LNCaP clone FGC (cell line): ENCODE measurements around the gene LRRC2.

Experiments used
- DNase-seq: peaks from one replicate; pipeline ENCODE4 v3.0.0-alpha.2; 2011; ENCODE audit warnings: low read depth
- H3K4me3 ChIP-seq: 2 replicates; pipeline ENCODE4 v1.5.1; 2011; ENCODE audit warnings: mild to moderate bottlenecking, low read depth, low read length, control low read depth
- TF ChIP-seq, protein P1 (sequence below): IDR thresholded peaks from 2 replicates; pipeline ENCODE4 v1.5.1; 2012; ENCODE audit warnings: mild to moderate bottlenecking; ENCODE audit not compliant: control insufficient read depth, insufficient read depth; ENCODE audit errors: extremely low read depth

The LRRC2 gene

GRCh38 chr3:46545818-46546630, 20.1 kb downstream of the LRRC2 start:
- DNase-seq, result no peak
- TF ChIP-seq, protein P1, sequence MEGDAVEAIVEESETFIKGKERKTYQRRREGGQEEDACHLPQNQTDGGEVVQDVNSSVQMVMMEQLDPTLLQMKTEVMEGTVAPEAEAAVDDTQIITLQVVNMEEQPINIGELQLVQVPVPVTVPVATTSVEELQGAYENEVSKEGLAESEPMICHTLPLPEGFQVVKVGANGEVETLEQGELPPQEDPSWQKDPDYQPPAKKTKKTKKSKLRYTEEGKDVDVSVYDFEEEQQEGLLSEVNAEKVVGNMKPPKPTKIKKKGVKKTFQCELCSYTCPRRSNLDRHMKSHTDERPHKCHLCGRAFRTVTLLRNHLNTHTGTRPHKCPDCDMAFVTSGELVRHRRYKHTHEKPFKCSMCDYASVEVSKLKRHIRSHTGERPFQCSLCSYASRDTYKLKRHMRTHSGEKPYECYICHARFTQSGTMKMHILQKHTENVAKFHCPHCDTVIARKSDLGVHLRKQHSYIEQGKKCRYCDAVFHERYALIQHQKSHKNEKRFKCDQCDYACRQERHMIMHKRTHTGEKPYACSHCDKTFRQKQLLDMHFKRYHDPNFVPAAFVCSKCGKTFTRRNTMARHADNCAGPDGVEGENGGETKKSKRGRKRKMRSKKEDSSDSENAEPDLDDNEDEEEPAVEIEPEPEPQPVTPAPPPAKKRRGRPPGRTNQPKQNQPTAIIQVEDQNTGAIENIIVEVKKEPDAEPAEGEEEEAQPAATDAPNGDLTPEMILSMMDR, result no peak
- H3K4me3 ChIP-seq, result no peak overlapping the region

DNA sequence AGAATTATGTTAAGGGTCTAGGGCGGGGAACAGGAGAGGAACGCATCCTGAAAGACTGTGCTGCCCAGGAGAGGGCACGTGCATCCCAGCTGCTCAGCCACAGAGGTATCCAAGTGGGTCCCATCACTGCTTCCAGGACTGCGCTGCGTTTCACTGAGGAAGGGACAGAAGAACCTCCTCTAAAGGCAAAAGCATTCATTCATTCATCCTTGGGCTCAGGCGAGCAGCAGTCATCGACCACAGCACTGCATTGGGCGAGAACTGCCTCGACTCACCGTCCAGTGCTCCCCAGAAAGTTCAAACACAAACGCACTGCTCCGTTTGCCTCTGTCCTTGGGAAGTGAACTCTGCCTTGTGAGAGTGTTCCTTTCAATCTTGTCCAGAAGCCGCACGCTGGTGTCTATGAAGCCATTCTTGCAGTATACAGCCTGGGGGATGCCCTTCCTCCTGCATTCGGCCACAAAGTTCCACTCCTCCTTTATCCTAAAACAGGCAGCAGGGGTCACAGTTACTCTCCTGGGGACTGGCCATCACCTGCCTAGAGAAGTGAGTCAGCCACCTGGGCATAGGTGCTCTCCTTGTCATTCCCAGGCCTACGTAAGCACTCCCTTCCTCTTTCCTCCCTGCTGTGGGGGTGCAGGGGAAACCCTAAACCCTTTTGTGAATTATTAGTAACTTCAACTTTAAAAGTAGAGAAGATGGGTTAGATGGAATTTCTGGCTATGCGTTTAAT, 21.2 kb downstream of the LRRC2 start:
- TF ChIP-seq, protein P1, result no peak
- no peak for DNase-seq
- H3K4me3 ChIP-seq, result no peak overlapping the region

GRCh38 chr3:46542801-46543201, 23.3 kb downstream of the LRRC2 start:
- DNase-seq, result no peak
- H3K4me3 ChIP-seq, result no peak overlapping the region
- TF ChIP-seq, protein P1, result no peak

DNA sequence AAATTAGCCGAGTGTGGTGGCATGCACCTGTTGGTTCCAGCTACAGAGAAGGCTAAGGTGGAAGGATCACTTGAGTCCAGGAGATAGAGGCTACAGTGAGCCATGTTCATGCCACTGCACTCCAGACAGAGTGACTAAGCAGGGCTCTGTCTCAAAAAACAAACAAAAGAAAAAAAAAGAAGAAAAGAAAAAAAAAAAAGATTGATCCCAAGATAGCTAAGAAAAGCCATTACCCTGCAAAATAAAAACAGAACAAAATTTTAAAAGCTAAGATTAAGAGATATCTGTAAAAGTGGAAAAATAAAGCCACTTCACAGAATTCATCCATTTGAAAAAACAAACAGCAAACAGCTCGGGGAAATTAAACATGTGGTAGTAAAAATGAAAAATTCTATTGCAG, 23.8 kb downstream of the LRRC2 start:
- DNase-seq, result no peak
- TF ChIP-seq, protein P1, result no peak
- H3K4me3 ChIP-seq, result no peak overlapping the region

DNA sequence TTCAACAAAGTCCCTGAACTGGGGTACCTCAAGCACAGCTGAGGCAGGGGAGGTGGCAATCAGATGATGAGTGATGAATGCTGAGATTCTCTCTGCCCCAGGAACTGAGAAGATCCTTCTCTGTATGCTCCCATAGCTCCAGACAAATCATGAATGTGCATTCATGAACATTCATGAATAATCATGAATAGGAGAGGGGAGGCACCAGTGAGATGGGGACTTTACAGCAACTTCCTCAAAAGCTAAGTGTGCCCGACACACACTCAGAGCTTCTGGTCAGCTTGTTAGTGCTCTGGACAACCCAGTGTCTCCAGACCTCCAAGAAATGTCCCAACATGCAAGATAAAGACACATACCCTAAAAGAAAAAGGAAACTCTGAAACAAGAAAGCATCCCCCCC, 24.3 kb downstream of the LRRC2 start:
- TF ChIP-seq, protein P1, result no peak
- no peak for DNase-seq
- no peak overlapping the region for H3K4me3 ChIP-seq

DNA sequence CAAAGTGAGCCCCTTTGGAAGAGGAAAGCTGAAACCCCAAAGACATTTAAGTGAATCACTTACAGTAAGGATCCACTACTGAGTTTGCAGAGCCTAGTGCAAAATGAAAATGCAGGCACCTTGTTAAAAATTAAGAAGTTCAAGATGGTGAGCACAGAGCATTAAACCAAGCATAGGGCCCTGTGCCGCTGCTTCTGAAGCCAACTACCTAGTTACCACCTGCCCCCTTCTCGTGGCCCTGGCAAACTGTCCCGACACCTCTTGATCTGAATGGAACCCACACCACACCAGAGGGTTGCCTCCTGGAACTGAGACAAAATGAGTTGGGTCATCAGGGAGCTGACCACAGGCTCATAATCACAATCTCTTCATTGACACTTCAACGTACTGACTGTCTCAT, 25.6 kb downstream of the LRRC2 start:
- TF ChIP-seq, protein P1, result no peak

More for the DNA sequence above, 25.6 kb downstream of the LRRC2 start:
- H3K4me3 ChIP-seq, result no peak overlapping the region
- no peak for DNase-seq
